LoVo (cell line): ENCODE results near the gene SLC25A29.
"Not testable (repeated sequence)": the region's sequence is repeated elsewhere in the genome, so short reads cannot be mapped to it uniquely, and the experiment has no call there.

Experiments used
- DNase-seq: peaks from one replicate; pipeline ENCODE4 v3.0.0-alpha.2; 2016; ENCODE audit warnings: low spot score

Gene SLC25A29

GRCh38 chr14:100312110-100312876, 6.0 kb upstream of the SLC25A29 start:
- not testable (repeated sequence) for DNase-seq

GRCh38 chr14:100309028-100309737, 2.9 kb upstream of the SLC25A29 start:
- DNase-seq = no peak

- DNase-seq = not testable (repeated sequence)
Observed at GRCh38 chr14:100308427-100308792, 2.2 kb upstream of the SLC25A29 start.

- no peak for DNase-seq
Observed at GRCh38 chr14:100307766-100308426, 1.7 kb upstream of the SLC25A29 start.

- no peak for DNase-seq
Observed at GRCh38 chr14:100306998-100307765, 938 bp upstream of the SLC25A29 start.

- DNase-seq = no peak
Observed at GRCh38 chr14:100305324-100306100, 732 bp downstream of the SLC25A29 start.

- DNase-seq = peak; percentile 53
Observed at GRCh38 chr14:100304825-100305323, 1.4 kb downstream of the SLC25A29 start.

- DNase-seq = no peak
Observed at GRCh38 chr14:100303925-100304324, 2.3 kb downstream of the SLC25A29 start.

- no peak for DNase-seq
Observed at GRCh38 chr14:100303179-100303578, 3.1 kb downstream of the SLC25A29 start.

- DNase-seq = peak; percentile 51
Observed at GRCh38 chr14:100302616-100303015, 3.6 kb downstream of the SLC25A29 start.

- no peak for DNase-seq
Observed at GRCh38 chr14:100299238-100299560, 7.0 kb downstream of the SLC25A29 start.

GRCh38 chr14:100298551-100299237, 7.5 kb downstream of the SLC25A29 start:
- no peak for DNase-seq

- DNase-seq = no peak
Observed at GRCh38 chr14:100297320-100298300, 8.6 kb downstream of the SLC25A29 start.

- DNase-seq = not testable (repeated sequence)
Observed at GRCh38 chr14:100296729-100297128, 9.5 kb downstream of the SLC25A29 start.

GRCh38 chr14:100296106-100296651, 10.1 kb downstream of the SLC25A29 start:
- no peak for DNase-seq

- DNase-seq = no peak
Observed at GRCh38 chr14:100295376-100296105, 10.7 kb downstream of the SLC25A29 start.

GRCh38 chr14:100294963-100295330, 11.3 kb downstream of the SLC25A29 start:
- DNase-seq = no peak

- DNase-seq = no peak
Observed at GRCh38 chr14:100294213-100294962, 11.9 kb downstream of the SLC25A29 start.
